HTR-8/SVneo (cell line): Measurements from ENCODE around the gene ATP9B.
"Not testable (repeated sequence)": the region's sequence is repeated elsewhere in the genome, so short reads cannot be mapped to it uniquely, and the experiment has no call there.

Experiments used
- DNase-seq: peaks from one replicate; pipeline ENCODE4 v3.0.0; 2011; ENCODE audit warnings: low spot score, mixed read lengths; ENCODE audit not compliant: insufficient read length
- FAIRE-seq: peaks from 2 replicates; lab custom pipeline; 2011; peaks lifted over from hg19 to GRCh38; lab: Jason Lieb, UNC

Gene ATP9B

GRCh38 chr18:79129120-79129519 lies 59.9 kb downstream of the ATP9B start:
- FAIRE-seq (no peak), DNase-seq (no peak)

- FAIRE-seq (no peak), DNase-seq (no peak)
Observed at GRCh38 chr18:79133724-79134123, 64.5 kb downstream of the ATP9B start.

GRCh38 chr18:79135924-79136323 lies 66.7 kb downstream of the ATP9B start:
- no peak for FAIRE-seq
- no peak for DNase-seq

DNA sequence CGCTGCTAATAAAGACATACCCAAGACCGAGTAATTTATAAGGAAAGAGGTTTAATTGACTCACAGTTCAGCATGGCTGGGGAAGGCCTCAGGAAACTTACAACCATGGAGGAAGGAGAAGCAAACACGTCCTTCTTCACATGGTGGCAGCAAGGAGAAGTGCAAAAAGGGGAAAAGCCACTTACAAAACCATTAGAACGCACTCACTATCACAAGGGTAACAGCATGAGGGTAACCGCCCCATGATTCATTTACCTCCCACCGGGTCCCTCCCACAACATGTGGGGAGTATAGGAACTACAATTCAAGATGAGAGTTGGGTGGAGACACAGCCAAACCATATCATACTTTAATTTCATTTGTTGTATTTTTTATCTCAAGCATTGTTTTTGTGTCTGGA lies 67.5 kb downstream of the ATP9B start:
- DNase-seq (no peak), FAIRE-seq (no peak)

- no peak for DNase-seq
- FAIRE-seq = no peak
Observed at GRCh38 chr18:79139206-79139605, 70.0 kb downstream of the ATP9B start.

DNA sequence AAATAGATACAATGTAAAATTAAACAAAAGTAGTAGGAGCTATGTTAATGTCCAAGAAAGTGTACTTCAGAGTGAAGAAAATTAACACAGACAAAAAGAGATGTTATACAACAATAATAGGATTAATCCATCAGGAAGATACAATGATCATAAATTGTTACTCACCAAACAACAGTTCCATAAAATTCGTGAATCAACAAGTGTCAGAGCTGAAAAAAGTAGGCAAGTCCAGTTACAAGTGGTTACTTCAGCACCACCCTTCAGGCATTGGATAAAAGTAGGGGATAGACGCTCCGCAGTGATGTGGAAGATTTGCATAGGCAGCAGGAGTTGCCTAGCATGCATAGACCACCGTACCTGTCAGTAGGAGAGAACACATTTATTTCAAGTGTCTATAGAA lies 77.8 kb downstream of the ATP9B start:
- FAIRE-seq (no peak), DNase-seq (no peak)

- no peak for DNase-seq
- FAIRE-seq = no peak
Observed at GRCh38 chr18:79151191-79151590, 82.0 kb downstream of the ATP9B start.

- no peak for FAIRE-seq
- DNase-seq = no peak
Observed at GRCh38 chr18:79156327-79156726, 87.1 kb downstream of the ATP9B start.

- no peak for FAIRE-seq
- DNase-seq = no peak
Observed at GRCh38 chr18:79164706-79165105, 95.5 kb downstream of the ATP9B start.

GRCh38 chr18:79166702-79167101 lies 97.5 kb downstream of the ATP9B start:
- FAIRE-seq = no peak
- DNase-seq = no peak

DNA sequence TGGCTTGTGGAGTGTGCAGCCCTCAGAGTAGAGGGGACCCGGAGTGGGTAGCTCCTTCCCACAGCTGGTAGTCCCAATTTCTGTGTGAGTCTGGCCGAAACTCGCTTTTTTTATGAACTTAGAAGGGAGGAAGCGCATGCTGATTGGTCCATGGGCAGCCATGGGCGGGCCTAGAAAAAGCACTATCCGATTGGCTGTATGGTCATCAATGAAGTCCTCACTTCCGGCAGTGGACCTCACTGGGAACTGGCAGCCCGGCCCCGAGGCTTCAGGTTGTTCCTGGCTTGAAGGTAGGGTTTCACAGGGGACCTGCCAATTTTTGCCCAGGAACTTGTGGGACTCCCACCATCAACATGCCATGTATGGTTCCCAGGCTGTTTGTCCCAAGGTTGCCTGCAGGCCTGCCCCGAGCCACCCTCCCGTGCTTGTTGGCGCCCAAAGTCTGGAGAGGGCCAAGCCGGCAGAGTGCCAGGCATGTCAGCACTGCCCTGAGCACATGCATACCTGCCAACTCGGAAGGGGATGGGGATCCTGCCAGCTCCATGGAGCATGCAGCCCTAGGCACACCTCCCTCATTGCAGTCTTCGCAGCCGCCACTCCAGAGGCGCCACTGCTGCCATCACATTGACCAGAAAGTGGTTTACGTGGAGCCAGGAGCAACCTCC lies 98.5 kb downstream of the ATP9B start:
- FAIRE-seq (no peak), DNase-seq (no peak)

GRCh38 chr18:79169958-79170555 lies 100.9 kb downstream of the ATP9B start:
- no peak for FAIRE-seq
- no peak for DNase-seq

- not testable (repeated sequence) for DNase-seq
Observed at GRCh38 chr18:79172331-79172730, 103.1 kb downstream of the ATP9B start.

DNA sequence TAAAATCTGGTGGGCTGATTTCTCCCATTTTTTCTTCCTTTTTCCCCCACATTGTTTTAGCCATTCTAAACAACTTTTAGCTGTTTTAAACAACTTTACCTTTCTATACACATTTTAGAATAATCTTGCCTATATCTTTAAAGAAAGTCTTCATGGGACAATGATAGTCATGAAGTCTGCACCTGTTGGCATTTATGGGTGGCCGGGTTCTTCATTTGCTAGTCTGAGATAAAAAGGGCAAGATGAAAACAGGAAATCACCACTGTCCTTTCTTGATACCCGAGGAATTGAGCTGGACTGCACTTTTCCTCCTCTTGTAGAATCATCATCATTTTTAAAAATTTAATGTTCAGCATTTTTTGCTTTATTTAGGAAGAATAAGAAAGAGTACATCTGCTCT lies 104.5 kb downstream of the ATP9B start:
- no peak for DNase-seq
- no peak for FAIRE-seq

More at GRCh38 chr18:79172331-79172730, 103.1 kb downstream of the ATP9B start:
- not testable (repeated sequence) for FAIRE-seq

- FAIRE-seq (no peak), DNase-seq (no peak)
Observed at GRCh38 chr18:79178113-79178531, 108.9 kb downstream of the ATP9B start.

DNA sequence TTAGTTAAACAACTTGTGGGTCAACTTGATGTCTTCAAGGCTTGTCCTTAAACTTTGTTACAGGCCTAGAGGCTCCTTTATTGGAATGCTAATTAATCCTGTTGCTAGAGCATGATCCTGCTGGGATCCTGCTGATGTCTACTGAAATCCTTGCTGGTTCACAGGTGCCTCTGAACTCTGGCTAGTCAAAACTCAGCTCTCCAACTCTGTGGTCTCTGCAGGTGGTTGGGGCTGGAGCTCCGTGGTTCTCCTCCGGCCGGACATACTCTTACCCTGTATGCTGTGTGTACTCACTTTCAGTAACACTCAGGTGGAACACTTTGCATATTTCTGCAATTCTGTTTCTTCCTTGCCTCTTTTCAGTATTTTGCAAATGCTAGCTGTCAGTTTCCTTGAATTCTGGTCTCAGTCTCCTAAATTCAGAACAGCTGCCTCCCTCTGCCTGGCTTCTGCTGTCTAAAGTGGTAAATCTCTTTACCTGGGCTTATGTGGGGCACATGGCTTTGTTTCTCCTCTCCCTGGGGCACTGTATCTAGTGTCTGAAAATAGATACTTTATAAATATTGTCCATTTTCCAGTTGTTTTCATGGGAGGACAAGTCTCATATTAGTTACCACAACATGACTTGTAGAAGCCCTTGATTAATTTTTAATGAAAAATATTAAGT lies 113.0 kb downstream of the ATP9B start:
- FAIRE-seq (no peak), DNase-seq (no peak)

- FAIRE-seq = no peak
- DNase-seq = no peak
Observed at GRCh38 chr18:79185648-79186047, 116.5 kb downstream of the ATP9B start.

DNA sequence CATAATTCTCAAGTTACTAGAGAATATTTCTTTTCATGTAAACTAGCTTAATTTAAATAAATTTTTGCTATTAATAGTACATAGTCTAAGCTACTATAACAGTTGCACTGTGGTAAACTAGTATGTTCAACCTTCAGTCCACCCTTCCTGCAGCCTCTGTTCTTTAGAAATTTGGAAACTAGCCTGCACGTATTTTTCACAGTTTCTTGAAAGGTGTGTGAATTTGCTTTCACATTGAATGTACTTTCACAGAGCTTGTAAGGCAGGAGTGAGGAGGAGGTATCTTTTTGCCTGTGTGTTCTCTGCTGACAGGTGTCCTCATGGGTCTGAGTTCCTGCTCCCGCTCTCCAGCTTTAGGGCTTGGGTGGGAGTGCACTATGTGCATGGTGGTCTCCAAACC lies 117.5 kb downstream of the ATP9B start:
- DNase-seq = no peak
- FAIRE-seq = no peak

- FAIRE-seq = no peak
Observed at GRCh38 chr18:79187532-79188277, 118.5 kb downstream of the ATP9B start.

DNA sequence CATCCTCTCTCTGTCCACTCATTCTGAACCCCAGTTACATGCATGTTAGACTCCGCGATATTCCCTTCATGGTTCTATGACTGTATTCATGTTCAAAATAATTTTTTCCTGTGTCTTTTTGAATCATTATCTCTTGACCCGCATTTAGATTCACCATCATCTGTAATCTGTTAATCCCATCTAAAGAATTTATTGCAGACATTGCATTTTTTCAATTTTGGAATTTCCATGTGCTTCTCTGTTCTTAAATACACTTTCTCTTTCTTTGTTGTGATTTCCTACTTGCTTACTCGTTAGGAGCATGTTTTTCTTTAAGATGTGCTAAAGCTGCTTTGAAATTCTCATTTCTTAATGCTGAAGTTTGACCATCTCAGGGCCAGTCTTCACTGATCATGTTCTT lies 122.2 kb downstream of the ATP9B start:
- FAIRE-seq (no peak), DNase-seq (no peak)

More at GRCh38 chr18:79187532-79188277, 118.5 kb downstream of the ATP9B start:
- no peak for DNase-seq

- DNase-seq = no peak
- no peak for FAIRE-seq
Observed at GRCh38 chr18:79191956-79192355, 122.8 kb downstream of the ATP9B start.
